ENCODE measurements around the gene SEMA6A.

GRCh38 chr5:116502616-116503015 is 72.0 kb downstream of the SEMA6A start:
- TF ChIP-seq NR0B2 (CRISPR knock-in tag; IDR thresholded peaks at IDR 0.05) (no peak), SPEN (CRISPR knock-in tag; IDR thresholded peaks at IDR 0.05; ENCODE audit: low read depth) (no peak), MAFK (conservative IDR thresholded peaks at IDR 0.05 in 1 of 2, IDR thresholded peaks at IDR 0.05 in 1 of 2; ENCODE audit: low read length in 2 of 2) (no peak), CTCF (CRISPR knock-in tag; IDR thresholded peaks at IDR 0.05) (no peak), SNRNP70 (IDR thresholded peaks at IDR 0.05; ENCODE audit: low read depth, low read length) (no peak), TSC22D2 (CRISPR knock-in tag; IDR thresholded peaks at IDR 0.05; ENCODE audit: borderline replicate concordance) (no peak), CEBPB (IDR thresholded peaks at IDR 0.05; ENCODE audit: borderline replicate concordance, low read depth, low read length) (no peak), FOXM1 (CRISPR knock-in tag; IDR thresholded peaks at IDR 0.05) (no peak), NFYB (CRISPR knock-in tag; IDR thresholded peaks at IDR 0.05) (no peak)
- TF ChIP-seq, protein P1, sequence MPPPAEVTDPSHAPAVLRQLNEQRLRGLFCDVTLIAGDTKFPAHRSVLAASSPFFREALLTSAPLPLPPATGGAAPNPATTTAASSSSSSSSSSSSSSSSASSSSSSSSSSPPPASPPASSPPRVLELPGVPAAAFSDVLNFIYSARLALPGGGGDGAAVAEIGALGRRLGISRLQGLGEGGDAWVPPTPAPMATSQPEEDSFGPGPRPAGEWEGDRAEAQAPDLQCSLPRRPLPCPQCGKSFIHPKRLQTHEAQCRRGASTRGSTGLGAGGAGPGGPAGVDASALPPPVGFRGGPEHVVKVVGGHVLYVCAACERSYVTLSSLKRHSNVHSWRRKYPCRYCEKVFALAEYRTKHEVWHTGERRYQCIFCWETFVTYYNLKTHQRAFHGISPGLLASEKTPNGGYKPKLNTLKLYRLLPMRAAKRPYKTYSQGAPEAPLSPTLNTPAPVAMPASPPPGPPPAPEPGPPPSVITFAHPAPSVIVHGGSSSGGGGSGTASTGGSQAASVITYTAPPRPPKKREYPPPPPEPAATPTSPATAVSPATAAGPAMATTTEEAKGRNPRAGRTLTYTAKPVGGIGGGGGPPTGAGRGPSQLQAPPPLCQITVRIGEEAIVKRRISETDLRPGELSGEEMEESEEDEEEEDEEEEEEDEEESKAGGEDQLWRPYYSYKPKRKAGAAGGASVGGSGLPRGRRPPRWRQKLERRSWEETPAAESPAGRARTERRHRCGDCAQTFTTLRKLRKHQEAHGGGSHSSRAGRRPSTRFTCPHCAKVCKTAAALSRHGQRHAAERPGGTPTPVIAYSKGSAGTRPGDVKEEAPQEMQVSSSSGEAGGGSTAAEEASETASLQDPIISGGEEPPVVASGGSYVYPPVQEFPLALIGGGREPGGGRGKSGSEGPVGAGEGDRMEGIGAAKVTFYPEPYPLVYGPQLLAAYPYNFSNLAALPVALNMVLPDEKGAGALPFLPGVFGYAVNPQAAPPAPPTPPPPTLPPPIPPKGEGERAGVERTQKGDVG (CRISPR knock-in tag; IDR thresholded peaks at IDR 0.05; ENCODE audit: borderline replicate concordance), result no peak
- TF ChIP-seq, protein P2, sequence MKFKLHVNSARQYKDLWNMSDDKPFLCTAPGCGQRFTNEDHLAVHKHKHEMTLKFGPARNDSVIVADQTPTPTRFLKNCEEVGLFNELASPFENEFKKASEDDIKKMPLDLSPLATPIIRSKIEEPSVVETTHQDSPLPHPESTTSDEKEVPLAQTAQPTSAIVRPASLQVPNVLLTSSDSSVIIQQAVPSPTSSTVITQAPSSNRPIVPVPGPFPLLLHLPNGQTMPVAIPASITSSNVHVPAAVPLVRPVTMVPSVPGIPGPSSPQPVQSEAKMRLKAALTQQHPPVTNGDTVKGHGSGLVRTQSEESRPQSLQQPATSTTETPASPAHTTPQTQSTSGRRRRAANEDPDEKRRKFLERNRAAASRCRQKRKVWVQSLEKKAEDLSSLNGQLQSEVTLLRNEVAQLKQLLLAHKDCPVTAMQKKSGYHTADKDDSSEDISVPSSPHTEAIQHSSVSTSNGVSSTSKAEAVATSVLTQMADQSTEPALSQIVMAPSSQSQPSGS (CRISPR knock-in tag; IDR thresholded peaks at IDR 0.05), result no peak

Data from HepG2 (cell line).